Peyer's patch (tissue), 4 donors: ENCODE results near the gene SULT1C3.

Experiments
- CTCF ChIP-seq, 6 experiments: fragments of 450-650 bp in 4 of 6; fragments of 200-600 bp in 2 of 6; sonication (generic) in 1 of 6; IDR thresholded peaks; one replicate each; pipeline ENCODE4 v1.5.1; 2017 to 2019; ENCODE audit warnings: antibody characterized with exemption in 6 of 6, mild to moderate bottlenecking in 3 of 6, moderate library complexity in 1 of 6
- POLR2A ChIP-seq, 2 donors: fragments of 450-650 bp; IDR thresholded peaks; one replicate each; pipeline ENCODE4 v1.5.1; 2017; ENCODE audit warnings: antibody characterized with exemption in 2 of 2, mild to moderate bottlenecking in 2 of 2, moderate library complexity in 2 of 2

GRCh38 chr2:108228537-108228936, 11.2 kb upstream of the SULT1C3 start:
- TF ChIP-seq CTCF (IDR thresholded peaks at IDR 0.05) (no peak), POLR2A (IDR thresholded peaks at IDR 0.05) (no peak)
